Mucosa of descending colon (tissue), 3 donors: ENCODE results near the gene TACC2. TPM values are rescaled to one million over a fixed set of nuclear protein-coding genes. Genes with fewer than 3 reads are reported as not detected.

Experiments used
- ATAC-seq: fragments of 200-7000 bp; cut with Tn5 transposase; one replicate; pipeline ENCODE4 v1.9.1; 2020; ENCODE audit warnings: mild to moderate bottlenecking, moderate library complexity
- DNase-seq, 3 donors: peaks; one replicate each; pipeline ENCODE4 v3.0.0-alpha.2; 2020
- H3K36me3 ChIP-seq: fragments of 200-600 bp; one replicate; pipeline ENCODE4 v1.8.0; 2021; ENCODE audit warnings: low read depth, mild to moderate bottlenecking
- H3K4me1 ChIP-seq: fragments of 200-600 bp; one replicate; pipeline ENCODE4 v1.8.0; 2021; ENCODE audit warnings: low read depth, mild to moderate bottlenecking
- H3K4me3 ChIP-seq: fragments of 200-600 bp; one replicate; pipeline ENCODE4 v1.8.0; 2021; ENCODE audit warnings: mild to moderate bottlenecking
- H3K9me3 ChIP-seq: fragments of 200-600 bp; one replicate; pipeline ENCODE4 v1.8.0; 2021; ENCODE audit warnings: mild to moderate bottlenecking
- CTCF ChIP-seq: fragments of 200-600 bp; IDR thresholded peaks from one replicate; pipeline ENCODE4 v1.8.0; 2022; ENCODE audit warnings: antibody characterized with exemption, mild to moderate bottlenecking
- intact Hi-C, 2 donors: fragments of 100-400 bp; cut with DNase I in 1 of 2; cut with micrococcal nuclease in 1 of 2; formaldehyde crosslinking; loops; one replicate each; pipeline versions ENCODE4 v1.11.0 to v1.11.1; 2022; cut with DNase I, micrococcal nuclease
- total RNA-seq, 3 donors: library from RNA; stranded (reverse); fragmentation: NEBNext Ultra II Directional in 2 of 3; extraction: Animal tissue kit (Norgen Biotek cat#: 25700) in 2 of 3; gene quantifications; one replicate each; pipeline versions ENCODE4 v1.2.1 to v1.2.4, GENCODE V29; 2021 to 2023
- donor health status: DM: no; HTN: no; CAD: no; lungs with moderate emphysema.
- donor health status: DM: no; HTN: no; CAD: no.
- donor health status: DM: no; HTN: yes; CAD: no.

Gene TACC2
- total RNA-seq, 3 donors from 2014 or later = 97.5 to 170 (median 133) TPM

- intact Hi-C loops = no loop called here
- no peaks in the 10 kb centered on the region for H3K4me1 ChIP-seq
- peak; percentile 59 to 84 (median 68) for DNase-seq
- TF ChIP-seq CTCF = no peak
- H3K9me3 ChIP-seq = no peaks in the 10 kb centered on the region
- H3K36me3 ChIP-seq = no peaks in the 10 kb centered on the region
- no peak overlapping the region for H3K4me3 ChIP-seq
- peak; percentile 74 for ATAC-seq
These were observed 152.1 kb downstream of the TACC2 start for GRCh38 chr10:122140941-122141623.

- DNase-seq (no peak), ATAC-seq (peak; percentile 5)
- H3K4me1 ChIP-seq = no peaks in the 10 kb centered on the region
- no peaks in the 10 kb centered on the region for H3K9me3 ChIP-seq
- no peaks in the 10 kb centered on the region for H3K36me3 ChIP-seq
- H3K4me3 ChIP-seq = no peak overlapping the region
- no peak for TF ChIP-seq CTCF
- intact Hi-C loops = no loop called here
These were observed 153.1 kb downstream of the TACC2 start for GRCh38 chr10:122141821-122142640.

GRCh38 chr10:122142641-122143237, 153.8 kb downstream of the TACC2 start:
- ATAC-seq (peak; percentile 42), DNase-seq (peak in 2 of 3 donors; percentile 46 to 64)
- intact Hi-C loops = no loop called here
- H3K4me1 ChIP-seq = no peaks in the 10 kb centered on the region
- no peaks in the 10 kb centered on the region for H3K9me3 ChIP-seq
- no peaks in the 10 kb centered on the region for H3K36me3 ChIP-seq
- peak; percentile 88 for TF ChIP-seq CTCF
- no peak overlapping the region for H3K4me3 ChIP-seq

- DNase-seq = no peak
- Histone ChIP-seq H3K4me3 (no peak overlapping the region), H3K9me3 (no peaks in the 10 kb centered on the region), H3K4me1 (no peaks in the 10 kb centered on the region), H3K36me3 (no peaks in the 10 kb centered on the region)
- TF ChIP-seq CTCF = no peak
- no peak for ATAC-seq
- intact Hi-C loops = no loop called here
These were observed 154.4 kb downstream of the TACC2 start for GRCh38 chr10:122143238-122143841.

GRCh38 chr10:122144199-122144598, 155.2 kb downstream of the TACC2 start:
- no peaks in the 10 kb centered on the region for H3K9me3 ChIP-seq
- ATAC-seq (no peak), DNase-seq (no peak)
- TF ChIP-seq CTCF = no peak
- H3K4me3 ChIP-seq = no peak overlapping the region
- H3K36me3 ChIP-seq = no peaks in the 10 kb centered on the region
- intact Hi-C loops = no loop called here
- no peaks in the 10 kb centered on the region for H3K4me1 ChIP-seq
